Breast epithelium (tissue), 3 donors: ENCODE results near the gene BCL2.

Source experiments
- POLR2A ChIP-seq: fragments of 450-650 bp; IDR thresholded peaks from one replicate; pipeline ENCODE4 v1.6.1; 2016; ENCODE audit warnings: antibody characterized with exemption, mild to moderate bottlenecking, moderate library complexity
- POLR2AphosphoS5 ChIP-seq, 3 donors: sonication (generic); formaldehyde crosslinking; IDR thresholded peaks; one replicate each; pipeline ENCODE4 v1.6.1; 2017; ENCODE audit warnings: antibody characterized with exemption in 3 of 3
- TF ChIP-seq, protein P1 (sequence below), 3 donors: fragments of 450-650 bp; IDR thresholded peaks; one replicate each; pipeline ENCODE4 v1.5.1; 2016 to 2017; ENCODE audit warnings: antibody characterized with exemption in 3 of 3, mild to moderate bottlenecking in 3 of 3, moderate library complexity in 3 of 3

DNA sequence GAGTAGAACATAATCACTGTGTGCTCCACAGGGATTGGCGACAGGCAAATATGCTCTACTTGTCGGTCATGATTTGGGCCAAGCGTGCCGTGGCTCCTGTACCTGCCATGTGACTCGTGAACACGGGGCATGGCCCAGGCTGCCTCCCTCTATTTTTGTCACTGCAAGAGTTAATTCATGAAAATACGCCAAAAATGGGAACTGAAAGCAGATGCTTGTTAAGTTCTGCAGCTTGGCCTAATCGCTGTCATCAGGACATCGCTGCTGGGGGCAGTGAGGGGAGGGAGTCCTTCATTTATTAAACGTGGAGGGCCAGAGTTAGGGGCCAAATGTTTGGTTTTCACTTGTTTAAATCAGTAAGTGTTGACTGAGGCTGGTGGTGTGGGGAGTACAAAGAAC is 177.8 kb downstream of the BCL2 start:
- TF ChIP-seq POLR2AphosphoS5 (IDR thresholded peaks at IDR 0.05) = no peak
- TF ChIP-seq, protein P1, sequence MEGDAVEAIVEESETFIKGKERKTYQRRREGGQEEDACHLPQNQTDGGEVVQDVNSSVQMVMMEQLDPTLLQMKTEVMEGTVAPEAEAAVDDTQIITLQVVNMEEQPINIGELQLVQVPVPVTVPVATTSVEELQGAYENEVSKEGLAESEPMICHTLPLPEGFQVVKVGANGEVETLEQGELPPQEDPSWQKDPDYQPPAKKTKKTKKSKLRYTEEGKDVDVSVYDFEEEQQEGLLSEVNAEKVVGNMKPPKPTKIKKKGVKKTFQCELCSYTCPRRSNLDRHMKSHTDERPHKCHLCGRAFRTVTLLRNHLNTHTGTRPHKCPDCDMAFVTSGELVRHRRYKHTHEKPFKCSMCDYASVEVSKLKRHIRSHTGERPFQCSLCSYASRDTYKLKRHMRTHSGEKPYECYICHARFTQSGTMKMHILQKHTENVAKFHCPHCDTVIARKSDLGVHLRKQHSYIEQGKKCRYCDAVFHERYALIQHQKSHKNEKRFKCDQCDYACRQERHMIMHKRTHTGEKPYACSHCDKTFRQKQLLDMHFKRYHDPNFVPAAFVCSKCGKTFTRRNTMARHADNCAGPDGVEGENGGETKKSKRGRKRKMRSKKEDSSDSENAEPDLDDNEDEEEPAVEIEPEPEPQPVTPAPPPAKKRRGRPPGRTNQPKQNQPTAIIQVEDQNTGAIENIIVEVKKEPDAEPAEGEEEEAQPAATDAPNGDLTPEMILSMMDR (IDR thresholded peaks at IDR 0.05) = no peak
- TF ChIP-seq POLR2A = no peak
